Neuronal stem cell (in vitro differentiated cells): ENCODE measurements around the gene PGA3.

Experiments used
- DNase-seq: peaks from one replicate; pipeline ENCODE4 v3.0.0-alpha.2; 2013; ENCODE audit warnings: low spot score
- H2AFZ ChIP-seq: one replicate; pipeline ENCODE4 v1.6.1; 2013; ENCODE audit warnings: mild to moderate bottlenecking, low read length, inconsistent platforms
- H2AK5ac ChIP-seq: 2 replicates; pipeline ENCODE4 v1.6.1; 2013; ENCODE audit warnings: low read depth, mild to moderate bottlenecking, inconsistent platforms, low read length, moderate library complexity, mixed read lengths
- H2BK120ac ChIP-seq: 2 replicates; pipeline ENCODE4 v1.6.1; 2013; ENCODE audit warnings: low read depth, mild to moderate bottlenecking, inconsistent platforms, low read length, moderate library complexity, mixed read lengths
- H2BK12ac ChIP-seq: one replicate; pipeline ENCODE4 v1.6.1; 2013; ENCODE audit warnings: low read length, inconsistent platforms
- H2BK15ac ChIP-seq: 2 replicates; pipeline ENCODE4 v1.6.1; 2013; ENCODE audit warnings: mild to moderate bottlenecking, low read length, inconsistent platforms, mixed read lengths
- H2BK5ac ChIP-seq: one replicate; pipeline ENCODE4 v1.6.1; 2013; ENCODE audit warnings: inconsistent platforms, mild to moderate bottlenecking, low read length, moderate library complexity
- H3K14ac ChIP-seq: one replicate; pipeline ENCODE4 v1.6.1; 2013; ENCODE audit warnings: low read length, inconsistent platforms
- H3K18ac ChIP-seq: 2 replicates; pipeline ENCODE4 v1.6.1; 2013; ENCODE audit warnings: low read length, inconsistent platforms
- H3K23ac ChIP-seq: 2 replicates; pipeline ENCODE4 v1.6.1; 2013; ENCODE audit warnings: low read depth, mild to moderate bottlenecking, mixed read lengths, low read length, inconsistent platforms; ENCODE audit not compliant: poor library complexity
- H3K27ac ChIP-seq: replicated peaks from 3 replicates; pipeline ENCODE4 v1.5.1; 2013; ENCODE audit warnings: low read length, inconsistent platforms
- H3K27me3 ChIP-seq, 3 experiments: 2 replicates each; pipeline ENCODE4 v1.6.1; 2013; ENCODE audit warnings: low read length in 3 of 3, mild to moderate bottlenecking in 2 of 3, inconsistent platforms in 1 of 3, low read depth in 1 of 3, mixed read lengths in 1 of 3, moderate library complexity in 1 of 3; ENCODE audit not compliant: control insufficient read depth in 3 of 3, insufficient read depth in 3 of 3
- H3K36me3 ChIP-seq, 2 donors: replicated peaks in 1 of 2; 2 replicates each; pipeline ENCODE4 v1.6.1; 2013; ENCODE audit warnings: low read length in 2 of 2; ENCODE audit not compliant: control insufficient read depth in 2 of 2, insufficient read depth in 2 of 2
- H3K4ac ChIP-seq: 2 replicates; pipeline ENCODE4 v1.6.1; 2013; ENCODE audit warnings: inconsistent platforms, mild to moderate bottlenecking, low read length, moderate library complexity
- H3K4me1 ChIP-seq, 2 donors: 1 replicate in 1 of 2; 2 replicates in 1 of 2; pipeline ENCODE4 v1.6.1; 2013; ENCODE audit warnings: low read length in 2 of 2, low read depth in 1 of 2; ENCODE audit not compliant: control insufficient read depth in 2 of 2, insufficient read depth in 1 of 2
- H3K4me2 ChIP-seq: one replicate; pipeline ENCODE4 v1.6.1; 2013; ENCODE audit warnings: mild to moderate bottlenecking, low read length, inconsistent platforms; ENCODE audit not compliant: insufficient read depth, poor library complexity, severe bottlenecking
- H3K4me3 ChIP-seq, 2 donors: 2 replicates each; pipeline ENCODE4 v1.5.1; 2013; ENCODE audit warnings: low read length in 2 of 2, mild to moderate bottlenecking in 2 of 2, inconsistent platforms in 1 of 2, moderate library complexity in 1 of 2
- H3K79me1 ChIP-seq: one replicate; pipeline ENCODE4 v1.6.1; 2013; ENCODE audit warnings: low read depth, mild to moderate bottlenecking, inconsistent platforms, low read length, moderate library complexity
- H3K9ac ChIP-seq: one replicate; pipeline ENCODE4 v1.6.1; 2013; ENCODE audit warnings: mild to moderate bottlenecking, low read depth, low read length, inconsistent platforms; ENCODE audit not compliant: poor library complexity
- H3K9me3 ChIP-seq, 2 donors: replicated peaks in 1 of 2; 2 replicates each; pipeline versions ENCODE3 to v1.6.1; 2013; ENCODE audit warnings: low read length in 2 of 2, mild to moderate bottlenecking in 2 of 2, inconsistent platforms in 1 of 2, low read depth in 1 of 2, mixed read lengths in 1 of 2, moderate library complexity in 1 of 2; ENCODE audit not compliant: control insufficient read depth in 2 of 2, insufficient read depth in 1 of 2
- H4K8ac ChIP-seq: one replicate; pipeline ENCODE4 v1.6.1; 2013; ENCODE audit warnings: low read depth, mild to moderate bottlenecking, inconsistent platforms, low read length, moderate library complexity
- H4K91ac ChIP-seq: one replicate; pipeline ENCODE4 v1.6.1; 2013; ENCODE audit warnings: low read length, low read depth, mild to moderate bottlenecking, inconsistent platforms; ENCODE audit not compliant: poor library complexity
- WGBS, 2 donors: extraction: QIAGEN DNeasy Blood & Tissue Kit; methylation state at CpG; one replicate each; pipeline ENCODE4 v1.1.7; 2013; ENCODE audit warnings: missing lambda C conversion rate in 2 of 2, mixed read lengths in 1 of 2; ENCODE audit not compliant: insufficient read length in 2 of 2, insufficient replicate concordance in 1 of 2; ENCODE audit errors: extremely low coverage in 2 of 2; 5-methylcytosine and 5-hydroxymethylcytosine counted together

Gene PGA3

DNA sequence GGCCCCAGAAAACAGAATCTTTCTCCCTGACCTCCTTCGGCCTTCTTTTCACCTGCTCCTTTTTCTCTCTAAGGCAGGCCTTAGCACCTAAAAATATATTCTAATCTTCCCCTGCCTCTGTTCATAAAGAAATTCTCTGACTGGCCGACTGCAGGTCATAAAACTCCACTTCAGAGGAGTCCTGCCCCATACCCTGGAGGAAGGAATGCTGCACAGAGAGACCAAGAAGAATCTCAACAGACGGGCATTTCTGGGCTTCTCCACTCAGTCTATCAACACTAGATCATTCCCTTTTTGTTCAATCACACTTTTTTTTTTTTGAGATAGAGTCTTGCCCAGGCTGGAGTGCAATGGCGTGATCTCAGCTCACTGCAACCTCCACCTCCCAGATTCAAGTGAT, 19.7 kb upstream of the PGA3 start:
- Histone ChIP-seq H3K4me3 (no peak overlapping the region), H2AFZ (no peak overlapping the region), H3K4me2 (no peak overlapping the region), H2AK5ac (no peak overlapping the region), H2BK5ac (no peak overlapping the region), H3K27ac (no peak overlapping the region), H3K14ac (no peak overlapping the region), H3K27me3 (peaks cover 0 to 6% (median 0%) of the 10 kb centered on the region in 3 experiments), H3K79me1 (no peaks in the 10 kb centered on the region), H3K9me3 (no peaks in the 10 kb centered on the region), H3K23ac (no peak overlapping the region), H2BK12ac (no peak overlapping the region), H3K4me1 (no peaks in the 10 kb centered on the region), H3K36me3 (no peaks in the 10 kb centered on the region), H4K8ac (no peak overlapping the region), H3K18ac (no peak overlapping the region), H2BK120ac (no peak overlapping the region), H3K4ac (no peak overlapping the region), H3K9ac (no peak overlapping the region), H4K91ac (no peak overlapping the region), H2BK15ac (no peak overlapping the region)
- no CpG with 5 or more reads among the region's 4 CpGs for WGBS, 2 donors
- DNase-seq, result no peak

- Histone ChIP-seq H3K27ac (no peak overlapping the region), H3K4me1 (no peaks in the 10 kb centered on the region), H2BK12ac (no peak overlapping the region), H2AK5ac (no peak overlapping the region), H3K14ac (no peak overlapping the region), H3K4me2 (no peak overlapping the region), H3K9ac (no peak overlapping the region), H2BK15ac (no peak overlapping the region), H3K9me3 (no peaks in the 10 kb centered on the region), H4K8ac (no peak overlapping the region), H4K91ac (no peak overlapping the region), H3K18ac (no peak overlapping the region), H3K23ac (no peak overlapping the region), H2BK120ac (no peak overlapping the region), H3K27me3 (peaks cover 0 to 2% (median 0%) of the 10 kb centered on the region in 3 experiments), H3K36me3 (no peaks in the 10 kb centered on the region), H3K79me1 (no peaks in the 10 kb centered on the region), H2BK5ac (no peak overlapping the region), H3K4me3 (no peak overlapping the region), H2AFZ (no peak overlapping the region), H3K4ac (no peak overlapping the region)
- DNase-seq, result no peak
- WGBS, 2 donors, result no CpG with 5 or more reads among the region's 8 CpGs
Measured at GRCh38 chr11:61186504-61186903, 16.8 kb upstream of the PGA3 start.

- H3K4me3 ChIP-seq, result no peak overlapping the region
- H2AK5ac ChIP-seq, result no peak overlapping the region
- H3K4me2 ChIP-seq, result no peak overlapping the region
- peaks cover 0 to 2% (median 0%) of the 10 kb centered on the region in 3 experiments for H3K27me3 ChIP-seq
- H3K9ac ChIP-seq, result no peak overlapping the region
- H3K36me3 ChIP-seq, result no peaks in the 10 kb centered on the region
- H3K14ac ChIP-seq, result no peak overlapping the region
- H3K4ac ChIP-seq, result no peak overlapping the region
- no peak overlapping the region for H2BK12ac ChIP-seq
- H2BK120ac ChIP-seq, result no peak overlapping the region
- H3K23ac ChIP-seq, result no peak overlapping the region
- peak; percentile 84 for DNase-seq
- H2BK15ac ChIP-seq, result no peak overlapping the region
- H3K27ac ChIP-seq, result no peak overlapping the region
- no peaks in the 10 kb centered on the region for H3K79me1 ChIP-seq
- no peaks in the 10 kb centered on the region for H3K9me3 ChIP-seq
- no CpG with 5 or more reads among the region's 11 CpGs for WGBS, 2 donors
- H2AFZ ChIP-seq, result no peak overlapping the region
- no peak overlapping the region for H2BK5ac ChIP-seq
- no peak overlapping the region for H3K18ac ChIP-seq
- no peak overlapping the region for H4K8ac ChIP-seq
- no peaks in the 10 kb centered on the region for H3K4me1 ChIP-seq
- H4K91ac ChIP-seq, result no peak overlapping the region
Measured at GRCh38 chr11:61187505-61188130, 15.7 kb upstream of the PGA3 start.

- Histone ChIP-seq H3K14ac (no peak overlapping the region), H3K9me3 (no peaks in the 10 kb centered on the region), H2BK15ac (no peak overlapping the region), H3K4me2 (no peak overlapping the region), H3K23ac (no peak overlapping the region), H3K36me3 (no peaks in the 10 kb centered on the region), H3K79me1 (no peaks in the 10 kb centered on the region), H2BK5ac (no peak overlapping the region), H3K9ac (no peak overlapping the region), H3K4ac (no peak overlapping the region), H3K18ac (no peak overlapping the region), H2AFZ (no peak overlapping the region), H3K27me3 (peaks cover 0 to 3% (median 0%) of the 10 kb centered on the region in 3 experiments), H3K27ac (no peak overlapping the region), H3K4me3 (no peak overlapping the region), H2AK5ac (no peak overlapping the region), H2BK120ac (no peak overlapping the region), H4K8ac (no peak overlapping the region), H2BK12ac (no peak overlapping the region), H3K4me1 (no peaks in the 10 kb centered on the region), H4K91ac (no peak overlapping the region)
- DNase-seq, result no peak
- no CpG with 5 or more reads among the region's 8 CpGs for WGBS, 2 donors
Measured at GRCh38 chr11:61189933-61190332, 13.4 kb upstream of the PGA3 start.
